AG09319 (cell line): ENCODE results near the gene FREM1.

ENCODE experiments used
- DNase-seq: peaks from one replicate; pipeline ENCODE4 v3.0.0-alpha.2; 2010; ENCODE audit warnings: low read depth; ENCODE audit errors: extremely low read depth
- CTCF ChIP-seq: IDR thresholded peaks from 2 replicates; pipeline ENCODE4 v1.5.1; 2011; ENCODE audit warnings: low read depth, mild to moderate bottlenecking, inconsistent platforms, low read length, moderate library complexity

FREM1 gene

DNA sequence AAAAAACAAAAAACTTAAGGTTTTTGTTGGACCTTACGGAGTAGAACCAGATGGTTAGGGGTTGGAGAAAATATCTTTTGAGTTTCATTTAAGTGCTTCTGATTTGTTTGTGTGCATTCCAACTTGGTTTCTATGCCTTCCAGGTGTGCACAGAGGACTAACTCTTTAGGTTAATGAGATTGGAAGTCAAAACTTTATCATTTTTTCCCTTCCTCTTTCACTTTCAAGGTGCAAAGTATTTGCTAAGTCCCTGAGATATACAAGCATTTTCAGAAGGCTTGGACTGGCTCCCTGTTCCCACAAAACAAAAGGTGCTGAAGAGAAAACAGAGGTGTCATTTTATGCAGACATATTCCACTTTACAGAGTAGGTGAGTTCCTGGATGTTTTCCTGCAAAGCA is 157.4 kb downstream of the FREM1 start:
- no peak for TF ChIP-seq CTCF
- DNase-seq, result no peak

- no peak for DNase-seq
- no peak for TF ChIP-seq CTCF
Observed at GRCh38 chr9:14752271-14752670, 158.0 kb downstream of the FREM1 start.

- TF ChIP-seq CTCF, result no peak
- no peak for DNase-seq
Observed at GRCh38 chr9:14750821-14751220, 159.4 kb downstream of the FREM1 start.

- TF ChIP-seq CTCF, result no peak
- no peak for DNase-seq
Observed at GRCh38 chr9:14749741-14750211, 160.5 kb downstream of the FREM1 start.

DNA sequence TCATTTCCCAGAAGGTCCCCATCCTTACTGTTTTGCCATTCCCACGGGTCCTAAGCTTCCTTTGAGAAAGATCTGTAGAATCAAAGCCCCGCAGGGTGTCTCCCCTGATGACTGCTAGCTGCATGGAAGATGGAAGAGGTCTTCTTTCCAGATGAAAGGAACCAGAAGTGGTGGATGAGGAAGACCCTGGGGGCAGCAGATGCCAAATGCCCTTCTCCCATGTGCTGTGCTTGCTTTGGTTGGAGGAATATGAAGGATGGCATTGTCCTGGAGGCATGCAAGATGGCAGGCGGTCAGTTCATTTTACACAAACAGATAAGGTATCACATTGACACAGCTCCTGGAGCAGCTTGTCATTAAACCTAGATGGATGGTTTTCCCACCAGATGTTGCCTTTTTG is 161.9 kb downstream of the FREM1 start:
- TF ChIP-seq CTCF, result no peak
- DNase-seq, result no peak

DNA sequence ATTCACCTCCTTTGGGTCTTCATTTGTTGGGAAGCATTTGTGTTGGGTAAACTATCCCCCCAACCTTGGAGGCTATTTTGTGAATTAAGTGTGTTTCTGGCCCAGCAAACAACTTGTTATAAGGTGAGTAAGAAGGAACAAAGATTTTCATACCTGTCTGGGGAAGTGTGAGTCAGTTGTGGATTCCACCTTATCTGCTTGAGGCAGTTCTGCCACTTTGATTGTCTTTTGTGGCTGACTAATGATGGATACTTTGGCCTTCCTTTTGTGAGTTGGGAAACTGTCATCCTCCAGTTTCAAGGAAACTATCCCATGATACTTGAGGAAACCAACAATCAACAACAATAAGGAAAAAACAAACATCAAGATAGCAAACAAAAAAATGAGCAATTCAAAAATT is 163.1 kb downstream of the FREM1 start:
- TF ChIP-seq CTCF, result no peak

GRCh38 chr9:14746626-14747025 is 163.6 kb downstream of the FREM1 start:
- DNase-seq, result no peak
- no peak for TF ChIP-seq CTCF

More for the DNA sequence above, 163.1 kb downstream of the FREM1 start:
- DNase-seq, result no peak
